ENCODE results near the gene DKK3. TPM values are rescaled to one million over a fixed set of nuclear protein-coding genes. Genes with fewer than 3 reads are reported as not detected.

DKK3 gene
- total RNA-seq, 2 experiments from 2014 or later = 8.1 to 12.0 TPM

- Mint-ChIP-seq H3K4me1 (no peaks in the 10 kb centered on the region), H3K4me3 (no peak overlapping the region), H3K27me3 (peaks cover 26% of the 10 kb centered on the region), H3K9me3 (peaks cover 6% of the 10 kb centered on the region), H3K36me3 (no peaks in the 10 kb centered on the region), H3K27ac (no peak overlapping the region)
- POLR2A ChIA-PET = no interaction called here
- no peak for DNase-seq
- ATAC-seq (ENCODE audit: low read depth) = no peak
These were observed 12.1 kb upstream of the DKK3 start for GRCh38 chr11:12020546-12020945.

GRCh38 chr11:12019866-12020416, 11.5 kb upstream of the DKK3 start:
- no peaks in the 10 kb centered on the region for H3K4me1 Mint-ChIP-seq
- no peaks in the 10 kb centered on the region for H3K36me3 Mint-ChIP-seq
- ATAC-seq (ENCODE audit: low read depth) = no peak
- POLR2A ChIA-PET = no interaction called here
- no peak for DNase-seq
- H3K4me3 Mint-ChIP-seq = no peak overlapping the region
- peaks cover 6% of the 10 kb centered on the region for H3K9me3 Mint-ChIP-seq
- no peak overlapping the region for H3K27ac Mint-ChIP-seq
- H3K27me3 Mint-ChIP-seq = peaks cover 26% of the 10 kb centered on the region

GRCh38 chr11:12019337-12019736, 10.9 kb upstream of the DKK3 start:
- H3K9me3 Mint-ChIP-seq = peaks cover 3% of the 10 kb centered on the region
- H3K27me3 Mint-ChIP-seq = peaks cover 29% of the 10 kb centered on the region

GRCh38 chr11:12017865-12018453, 9.5 kb upstream of the DKK3 start:
- H3K27ac Mint-ChIP-seq = no peak overlapping the region
- ATAC-seq (ENCODE audit: low read depth) = no peak
- H3K36me3 Mint-ChIP-seq = no peaks in the 10 kb centered on the region
- H3K4me1 Mint-ChIP-seq = no peaks in the 10 kb centered on the region
- peaks cover 37% of the 10 kb centered on the region for H3K27me3 Mint-ChIP-seq
- POLR2A ChIA-PET = no interaction called here
- H3K4me3 Mint-ChIP-seq = no peak overlapping the region
- no peaks in the 10 kb centered on the region for H3K9me3 Mint-ChIP-seq
- DNase-seq = no peak

More at GRCh38 chr11:12019337-12019736, 10.9 kb upstream of the DKK3 start:
- no peak for ATAC-seq (ENCODE audit: low read depth)
- Mint-ChIP-seq H3K4me1 (no peaks in the 10 kb centered on the region), H3K4me3 (no peak overlapping the region), H3K27ac (no peak overlapping the region), H3K36me3 (no peaks in the 10 kb centered on the region)
- POLR2A ChIA-PET = interaction anchor here (0.6 kb wide), 1 partner anchor 851 kb away, joined by 3 read pairs; no protein-coding TSS in a partner anchor
- no peak for DNase-seq

GRCh38 chr11:12017243-12017678, 8.8 kb upstream of the DKK3 start:
- no peaks in the 10 kb centered on the region for H3K36me3 Mint-ChIP-seq
- H3K4me1 Mint-ChIP-seq = no peaks in the 10 kb centered on the region
- H3K4me3 Mint-ChIP-seq = no peak overlapping the region
- ATAC-seq (ENCODE audit: low read depth) (no peak), DNase-seq (no peak)
- POLR2A ChIA-PET = no interaction called here
- peaks cover 41% of the 10 kb centered on the region for H3K27me3 Mint-ChIP-seq
- H3K9me3 Mint-ChIP-seq = no peaks in the 10 kb centered on the region
- no peak overlapping the region for H3K27ac Mint-ChIP-seq

- H3K4me1 Mint-ChIP-seq = no peaks in the 10 kb centered on the region
- peaks cover 47% of the 10 kb centered on the region for H3K27me3 Mint-ChIP-seq
- no peak overlapping the region for H3K27ac Mint-ChIP-seq
These were observed 7.8 kb upstream of the DKK3 start for GRCh38 chr11:12016246-12016645.

GRCh38 chr11:12015486-12015885, 7.1 kb upstream of the DKK3 start:
- Mint-ChIP-seq H3K27ac (no peak overlapping the region), H3K4me1 (no peaks in the 10 kb centered on the region), H3K27me3 (peaks cover 48% of the 10 kb centered on the region)

More at GRCh38 chr11:12016246-12016645, 7.8 kb upstream of the DKK3 start:
- no peak for DNase-seq
- ATAC-seq (ENCODE audit: low read depth) = no peak
- POLR2A ChIA-PET = no interaction called here
- H3K9me3 Mint-ChIP-seq = no peaks in the 10 kb centered on the region
- H3K36me3 Mint-ChIP-seq = no peaks in the 10 kb centered on the region
- no peak overlapping the region for H3K4me3 Mint-ChIP-seq

GRCh38 chr11:12013781-12014180, 5.4 kb upstream of the DKK3 start:
- Mint-ChIP-seq H3K9me3 (no peaks in the 10 kb centered on the region), H3K27me3 (peaks cover 59% of the 10 kb centered on the region), H3K4me1 (peaks cover 4% of the 10 kb centered on the region), H3K27ac (no peak overlapping the region), H3K36me3 (no peaks in the 10 kb centered on the region), H3K4me3 (no peak overlapping the region)
- ATAC-seq (ENCODE audit: low read depth) = no peak
- DNase-seq = no peak
- POLR2A ChIA-PET = no interaction called here

More at GRCh38 chr11:12015486-12015885, 7.1 kb upstream of the DKK3 start:
- no peak overlapping the region for H3K4me3 Mint-ChIP-seq
- ATAC-seq (ENCODE audit: low read depth) (no peak), DNase-seq (no peak)
- H3K36me3 Mint-ChIP-seq = no peaks in the 10 kb centered on the region
- no peaks in the 10 kb centered on the region for H3K9me3 Mint-ChIP-seq
- POLR2A ChIA-PET = no interaction called here

- Mint-ChIP-seq H3K36me3 (no peaks in the 10 kb centered on the region), H3K27ac (no peak overlapping the region), H3K4me3 (peak overlapping the region; percentile 63), H3K27me3 (peaks cover 74% of the 10 kb centered on the region), H3K9me3 (no peaks in the 10 kb centered on the region), H3K4me1 (peaks cover 8% of the 10 kb centered on the region)
- no peak for DNase-seq
- POLR2A ChIA-PET = no interaction called here
- no peak for ATAC-seq (ENCODE audit: low read depth)
These were observed 1.3 kb upstream of the DKK3 start for GRCh38 chr11:12009617-12010321.

GRCh38 chr11:12008790-12009616, 577 bp upstream of the DKK3 start:
- Mint-ChIP-seq H3K27me3 (peaks cover 78% of the 10 kb centered on the region), H3K4me1 (peaks cover 8% of the 10 kb centered on the region), H3K36me3 (no peaks in the 10 kb centered on the region), H3K4me3 (peak overlapping the region; percentile 70), H3K27ac (no peak overlapping the region), H3K9me3 (no peaks in the 10 kb centered on the region)
- DNase-seq (no peak), ATAC-seq (ENCODE audit: low read depth) (peak; percentile 25)
- POLR2A ChIA-PET = interaction anchor here (0.7 kb wide), 1 partner anchor 113 kb away, joined by 3 read pairs; no protein-coding TSS in a partner anchor

GRCh38 chr11:12007230-12007593, 1.2 kb downstream of the DKK3 start:
- no peak overlapping the region for H3K27ac Mint-ChIP-seq
- H3K4me3 Mint-ChIP-seq = no peak overlapping the region
- POLR2A ChIA-PET = no interaction called here
- H3K4me1 Mint-ChIP-seq = peaks cover 8% of the 10 kb centered on the region
- H3K27me3 Mint-ChIP-seq = peaks cover 74% of the 10 kb centered on the region
- H3K9me3 Mint-ChIP-seq = no peaks in the 10 kb centered on the region
- no peaks in the 10 kb centered on the region for H3K36me3 Mint-ChIP-seq
- no peak for ATAC-seq (ENCODE audit: low read depth)
- DNase-seq = no peak

- no peaks in the 10 kb centered on the region for H3K9me3 Mint-ChIP-seq
- POLR2A ChIA-PET = no interaction called here
- peaks cover 8% of the 10 kb centered on the region for H3K4me1 Mint-ChIP-seq
- ATAC-seq (ENCODE audit: low read depth) (no peak), DNase-seq (no peak)
- H3K27me3 Mint-ChIP-seq = peaks cover 73% of the 10 kb centered on the region
- H3K4me3 Mint-ChIP-seq = no peak overlapping the region
- no peaks in the 10 kb centered on the region for H3K36me3 Mint-ChIP-seq
- no peak overlapping the region for H3K27ac Mint-ChIP-seq
These were observed 1.7 kb downstream of the DKK3 start for GRCh38 chr11:12006552-12007229.

GRCh38 chr11:12005476-12005875, 3.0 kb downstream of the DKK3 start:
- H3K27me3 Mint-ChIP-seq = peaks cover 70% of the 10 kb centered on the region
- DNase-seq (no peak), ATAC-seq (ENCODE audit: low read depth) (no peak)
- no peaks in the 10 kb centered on the region for H3K36me3 Mint-ChIP-seq
- no peak overlapping the region for H3K27ac Mint-ChIP-seq
- H3K4me3 Mint-ChIP-seq = no peak overlapping the region
- POLR2A ChIA-PET = no interaction called here
- H3K4me1 Mint-ChIP-seq = peaks cover 8% of the 10 kb centered on the region
- no peaks in the 10 kb centered on the region for H3K9me3 Mint-ChIP-seq
